Spleen (tissue), 7 donors: ENCODE results near the gene ELFN1.

Source experiments
- CTCF ChIP-seq, 11 experiments: fragments of 200-600 bp in 7 of 11; fragments of 450-650 bp in 4 of 11; sonication (generic) in 4 of 11; IDR thresholded peaks in 8 of 11; conservative IDR thresholded peaks in 3 of 11; 1 replicate in 7 of 11; 2 replicates in 4 of 11; pipeline versions ENCODE4 v1.4.0 to v1.8.0; 2016 to 2021; ENCODE audit warnings: antibody characterized with exemption in 11 of 11, inconsistent platforms in 4 of 11, mild to moderate bottlenecking in 1 of 11
- POLR2A ChIP-seq, 3 donors: fragments of 450-650 bp; IDR thresholded peaks; one replicate each; pipeline ENCODE4 v1.5.1; 2017; ENCODE audit warnings: antibody characterized with exemption in 3 of 3, mild to moderate bottlenecking in 1 of 3
- donor health status: DM: no; HTN: no; CAD: no; lungs with moderate emphysema.
- donor health status: DM: no; HTN: no; CAD: no.
- donor health status: DM: no; HTN: no; CAD: no.

GRCh38 chr7:1715671-1716074, 45.6 kb downstream of the ELFN1 start:
- no peak for TF ChIP-seq CTCF (IDR thresholded peaks at IDR 0.05 in 8 of 11, conservative IDR thresholded peaks at IDR 0.05 in 3 of 11)
- TF ChIP-seq POLR2A (IDR thresholded peaks at IDR 0.05) = no peak
